NT2/D1 (cell line): ENCODE data around the gene MICOS13.

Experiments
- SUZ12 ChIP-seq: IDR thresholded peaks from 2 replicates; pipeline ENCODE4 v1.6.1; 2011; ENCODE audit not compliant: insufficient read length, insufficient read depth; ENCODE audit errors: extremely low read depth
- YY1 ChIP-seq: IDR thresholded peaks from 2 replicates; pipeline ENCODE4 v1.6.1; 2011; ENCODE audit not compliant: insufficient read length, insufficient read depth
- ZNF274 ChIP-seq: IDR thresholded peaks from 2 replicates; pipeline ENCODE4 v1.6.1; 2011; ENCODE audit warnings: mild to moderate bottlenecking, low read depth, low read length

GRCh38 chr19:5700455-5701092 lies 20.3 kb upstream of the MICOS13 start:
- TF ChIP-seq SUZ12, result no peak
- no peak for TF ChIP-seq YY1
- no peak for TF ChIP-seq ZNF274
